GM19025 (cell line): Measurements from ENCODE around the gene CLIC4.
"Not testable (repeated sequence)": the region's sequence is repeated elsewhere in the genome, so short reads cannot be mapped to it uniquely, and the experiment has no call there.

Experiments
- ATAC-seq: cut with Tn5 transposase; IDR thresholded peaks from one replicate; pipeline ENCODE4 v1.9.1; 2021; ENCODE audit warnings: mild to moderate bottlenecking, low read depth, moderate library complexity; ENCODE audit not compliant: unreplicated experiment

Gene CLIC4

GRCh38 chr1:24769656-24770651 is 24.7 kb downstream of the CLIC4 start:
- ATAC-seq: no peak

GRCh38 chr1:24770881-24771280 is 25.6 kb downstream of the CLIC4 start:
- ATAC-seq: no peak

- ATAC-seq: no peak
These were observed 26.3 kb downstream of the CLIC4 start for GRCh38 chr1:24771574-24771973.

GRCh38 chr1:24773618-24774017 is 28.4 kb downstream of the CLIC4 start:
- ATAC-seq: no peak

- ATAC-seq: no peak
These were observed 30.1 kb downstream of the CLIC4 start for GRCh38 chr1:24775348-24775747.

- no peak for ATAC-seq
These were observed 30.7 kb downstream of the CLIC4 start for GRCh38 chr1:24775916-24776315.

- no peak for ATAC-seq
These were observed 31.6 kb downstream of the CLIC4 start for GRCh38 chr1:24776821-24777220.

- no peak for ATAC-seq
These were observed 32.9 kb downstream of the CLIC4 start for GRCh38 chr1:24778141-24778540.

- ATAC-seq: not testable (repeated sequence)
These were observed 34.0 kb downstream of the CLIC4 start for GRCh38 chr1:24779199-24779598.

- ATAC-seq: no peak
These were observed 34.6 kb downstream of the CLIC4 start for GRCh38 chr1:24779689-24780464.

- not testable (repeated sequence) for ATAC-seq
These were observed 35.4 kb downstream of the CLIC4 start for GRCh38 chr1:24780626-24781025.

GRCh38 chr1:24782689-24783088 is 37.4 kb downstream of the CLIC4 start:
- no peak for ATAC-seq

- ATAC-seq: no peak
These were observed 38.5 kb downstream of the CLIC4 start for GRCh38 chr1:24783713-24784112.

GRCh38 chr1:24786191-24786590 is 40.9 kb downstream of the CLIC4 start:
- ATAC-seq: no peak

GRCh38 chr1:24790490-24790889 is 45.2 kb downstream of the CLIC4 start:
- no peak for ATAC-seq

- no peak for ATAC-seq
These were observed 48.3 kb downstream of the CLIC4 start for GRCh38 chr1:24793447-24794129.

GRCh38 chr1:24794130-24794502 is 48.9 kb downstream of the CLIC4 start:
- ATAC-seq: not testable (repeated sequence)

- no peak for ATAC-seq
These were observed 50.0 kb downstream of the CLIC4 start for GRCh38 chr1:24795236-24795635.

GRCh38 chr1:24796524-24796923 is 51.3 kb downstream of the CLIC4 start:
- ATAC-seq: no peak

- ATAC-seq: not testable (repeated sequence)
These were observed 54.0 kb downstream of the CLIC4 start for GRCh38 chr1:24799242-24799641.

GRCh38 chr1:24801176-24801575 is 55.9 kb downstream of the CLIC4 start:
- no peak for ATAC-seq
